ENCODE data around the gene NDUFAF8. TPM values are rescaled to one million over a fixed set of nuclear protein-coding genes. Genes with fewer than 3 reads are reported as not detected.

Gene NDUFAF8
- polyA plus RNA-seq, 1 donor from 2014 or later = 76.4 TPM

GRCh38 chr17:81200201-81200600 lies 38.9 kb upstream of the NDUFAF8 start:
- H3K27ac ChIP-seq (ENCODE audit: low read length) = no peak overlapping the region

GRCh38 chr17:81200695-81201580 lies 38.2 kb upstream of the NDUFAF8 start:
- H3K27ac ChIP-seq (ENCODE audit: low read length) = no peak overlapping the region
- no peak overlapping the region for H2AFZ ChIP-seq (ENCODE audit: low read depth, low read length)
- no peaks in the 10 kb centered on the region for H3K9me2 ChIP-seq (ENCODE audit: insufficient read depth, low read length)
- no peaks in the 10 kb centered on the region for H3K9me3 ChIP-seq (ENCODE audit: low read length)
- H3K79me2 ChIP-seq (replicated peaks; ENCODE audit: insufficient read depth, low read length) = no peaks in the 10 kb centered on the region
- no peak overlapping the region for H3K4me2 ChIP-seq (ENCODE audit: low read length)
- H3K27me3 ChIP-seq (ENCODE audit: insufficient read depth, low read depth, low read length) = no peaks in the 10 kb centered on the region
- H3K36me3 ChIP-seq (ENCODE audit: insufficient read depth, low read length) = no peaks in the 10 kb centered on the region
- no peaks in the 10 kb centered on the region for H4K20me1 ChIP-seq (ENCODE audit: insufficient read depth)
- peak; percentile 53 for TF ChIP-seq CTCF (IDR thresholded peaks at IDR 0.05; ENCODE audit: poor library complexity, severe bottlenecking)
- TF ChIP-seq MXI1 (conservative IDR thresholded peaks at IDR 0.05; ENCODE audit: poor library complexity, severe bottlenecking) = no peak
- TF ChIP-seq SMC3 (conservative IDR thresholded peaks at IDR 0.05; ENCODE audit: poor library complexity) = peak; percentile 52
- peak; percentile 32 for TF ChIP-seq RAD21 (conservative IDR thresholded peaks at IDR 0.05)
- no peak for TF ChIP-seq EZH2 (IDR thresholded peaks at IDR 0.05; ENCODE audit: borderline replicate concordance, insufficient read depth, low read length, poor library complexity, severe bottlenecking)
- H3F3A ChIP-seq (ENCODE audit: insufficient read depth, low read length, poor library complexity, severe bottlenecking) = no peaks in the 10 kb centered on the region
- H3K4me3 ChIP-seq (ENCODE audit: low read length) = no peak overlapping the region
- no peak overlapping the region for H3K9ac ChIP-seq (ENCODE audit: low read length)

More at GRCh38 chr17:81200201-81200600, 38.9 kb upstream of the NDUFAF8 start:
- no peaks in the 10 kb centered on the region for H3F3A ChIP-seq (ENCODE audit: insufficient read depth, low read length, poor library complexity, severe bottlenecking)
- no peak overlapping the region for H2AFZ ChIP-seq (ENCODE audit: low read depth, low read length)
- no peaks in the 10 kb centered on the region for H3K9me2 ChIP-seq (ENCODE audit: insufficient read depth, low read length)
- no peak overlapping the region for H3K4me3 ChIP-seq (ENCODE audit: low read length)
- H3K27me3 ChIP-seq (ENCODE audit: insufficient read depth, low read depth, low read length) = no peaks in the 10 kb centered on the region
- H3K36me3 ChIP-seq (ENCODE audit: insufficient read depth, low read length) = no peaks in the 10 kb centered on the region
- H3K9me3 ChIP-seq (ENCODE audit: low read length) = no peaks in the 10 kb centered on the region
- TF ChIP-seq POLR2AphosphoS5 (IDR thresholded peaks at IDR 0.05) (no peak), SMC3 (conservative IDR thresholded peaks at IDR 0.05; ENCODE audit: poor library complexity) (no peak), EP300 (conservative IDR thresholded peaks at IDR 0.05; ENCODE audit: poor library complexity, severe bottlenecking) (no peak), EZH2 (IDR thresholded peaks at IDR 0.05; ENCODE audit: borderline replicate concordance, insufficient read depth, low read length, poor library complexity, severe bottlenecking) (no peak), TAF1 (IDR thresholded peaks at IDR 0.05; ENCODE audit: low read depth) (no peak)
- H3K4me2 ChIP-seq (ENCODE audit: low read length) = no peak overlapping the region
- H3K79me2 ChIP-seq (replicated peaks; ENCODE audit: insufficient read depth, low read length) = no peaks in the 10 kb centered on the region
- H4K20me1 ChIP-seq (ENCODE audit: insufficient read depth) = no peaks in the 10 kb centered on the region
- no peak overlapping the region for H3K9ac ChIP-seq (ENCODE audit: low read length)

- H3K9ac ChIP-seq (ENCODE audit: low read length) = no peak overlapping the region
- H3K4me3 ChIP-seq (ENCODE audit: low read length) = no peak overlapping the region
- no peak for TF ChIP-seq REST (IDR thresholded peaks at IDR 0.05; ENCODE audit: borderline replicate concordance)
- TF ChIP-seq EZH2 (IDR thresholded peaks at IDR 0.05; ENCODE audit: borderline replicate concordance, insufficient read depth, low read length, poor library complexity, severe bottlenecking) = no peak
- no peak for TF ChIP-seq MXI1 (conservative IDR thresholded peaks at IDR 0.05; ENCODE audit: poor library complexity, severe bottlenecking)
- no peak overlapping the region for H2AFZ ChIP-seq (ENCODE audit: low read depth, low read length)
- H3F3A ChIP-seq (ENCODE audit: insufficient read depth, low read length, poor library complexity, severe bottlenecking) = no peaks in the 10 kb centered on the region
- H3K36me3 ChIP-seq (ENCODE audit: insufficient read depth, low read length) = no peaks in the 10 kb centered on the region
- H3K4me2 ChIP-seq (ENCODE audit: low read length) = no peak overlapping the region
- H3K9me2 ChIP-seq (ENCODE audit: insufficient read depth, low read length) = no peaks in the 10 kb centered on the region
- no peaks in the 10 kb centered on the region for H3K79me2 ChIP-seq (replicated peaks; ENCODE audit: insufficient read depth, low read length)
- no peak overlapping the region for H3K27ac ChIP-seq (ENCODE audit: low read length)
- H3K27me3 ChIP-seq (ENCODE audit: insufficient read depth, low read depth, low read length) = no peaks in the 10 kb centered on the region
- no peaks in the 10 kb centered on the region for H3K9me3 ChIP-seq (ENCODE audit: low read length)
- no peaks in the 10 kb centered on the region for H4K20me1 ChIP-seq (ENCODE audit: insufficient read depth)
Observed at GRCh38 chr17:81202318-81202717, 36.8 kb upstream of the NDUFAF8 start.

Data from neural cell (in vitro differentiated cells).